Epidermal melanocyte (primary cell): Measurements from ENCODE around the gene L3HYPDH.

Experiments used
- DNase-seq: peaks from one replicate; pipeline ENCODE4 v3.0.0; 2011; ENCODE audit warnings: low spot score; ENCODE audit not compliant: insufficient read length

The L3HYPDH gene

GRCh38 chr14:59483819-59484638, at the start of gene L3HYPDH, which contains the start of gene JKAMP:
Gene L3HYPDH, minus strand, starts transcription at chr14:59484408. Its CDS starts 92 bp downstream, at chr14:59484316.
Gene JKAMP, plus strand, starts transcription at chr14:59484517. Its CDS starts 73 bp downstream, at chr14:59484590.
- peak; percentile 71 for DNase-seq

GRCh38 chr14:59532419-59532818, 48.2 kb upstream of the L3HYPDH start:
- no peak for DNase-seq

GRCh38 chr14:59530349-59530748, 46.1 kb upstream of the L3HYPDH start:
- DNase-seq = no peak

GRCh38 chr14:59529189-59529588, 45.0 kb upstream of the L3HYPDH start:
- DNase-seq = no peak

GRCh38 chr14:59520224-59520623, 36.0 kb upstream of the L3HYPDH start:
- DNase-seq = no peak

GRCh38 chr14:59511916-59512575, 27.8 kb upstream of the L3HYPDH start:
- DNase-seq = no peak

GRCh38 chr14:59510966-59511365, 26.8 kb upstream of the L3HYPDH start:
- DNase-seq = no peak

GRCh38 chr14:59510001-59510400, 25.8 kb upstream of the L3HYPDH start:
- DNase-seq = no peak

GRCh38 chr14:59509101-59509500, 24.9 kb upstream of the L3HYPDH start:
- DNase-seq = peak; percentile 25

- DNase-seq = no peak
Measured at GRCh38 chr14:59507752-59508103, 23.5 kb upstream of the L3HYPDH start.

- no peak for DNase-seq
Measured at GRCh38 chr14:59507063-59507751, 23.0 kb upstream of the L3HYPDH start.

- DNase-seq = no peak
Measured at GRCh38 chr14:59503256-59503655, 19.0 kb upstream of the L3HYPDH start.

- DNase-seq = no peak
Measured at GRCh38 chr14:59500732-59501131, 16.5 kb upstream of the L3HYPDH start.

- no peak for DNase-seq
Measured at GRCh38 chr14:59492384-59492783, 8.2 kb upstream of the L3HYPDH start.

- DNase-seq = no peak
Measured at GRCh38 chr14:59490756-59491155, 6.5 kb upstream of the L3HYPDH start.

- no peak for DNase-seq
Measured at GRCh38 chr14:59484639-59485175, 499 bp upstream of the L3HYPDH start.

- no peak for DNase-seq
Measured at GRCh38 chr14:59483363-59483762, 845 bp downstream of the L3HYPDH start.

- no peak for DNase-seq
Measured at GRCh38 chr14:59482541-59483331, 1.5 kb downstream of the L3HYPDH start.

GRCh38 chr14:59481871-59482540, 2.2 kb downstream of the L3HYPDH start:
- DNase-seq = no peak

GRCh38 chr14:59481407-59481806, 2.8 kb downstream of the L3HYPDH start:
- DNase-seq = no peak

GRCh38 chr14:59480166-59480565, 4.0 kb downstream of the L3HYPDH start:
- DNase-seq = no peak
